H1 (cell line): ENCODE measurements around the gene PRKD1. TPM values are rescaled to one million over a fixed set of nuclear protein-coding genes. Genes with fewer than 3 reads are reported as not detected.

Experiments
- CTCF ChIA-PET: fragments of 300-600 bp; sonication (Branson Sonifier 250); formaldehyde crosslinking; loops from one replicate; lab custom pipeline; 2021; ENCODE audit not compliant: partially characterized antibody; lab: Charles Lee
- POLR2A ChIA-PET: fragments of 300-600 bp; sonication (Branson Sonifier 250); formaldehyde crosslinking; loops from one replicate; lab custom pipeline; 2021; ENCODE audit warnings: inconsistent platforms; ENCODE audit not compliant: partially characterized antibody; lab: Charles Lee
- DNase-seq, 2 experiments: peaks; one replicate each; pipeline versions ENCODE4 v3.0.0 to v3.0.0-alpha.2; 2010 to 2022; ENCODE audit warnings: low spot score in 2 of 2, low read depth in 1 of 2, mixed read lengths in 1 of 2
- FAIRE-seq: peaks from 2 replicates; lab custom pipeline; 2011; peaks lifted over from hg19 to GRCh38; lab: Jason Lieb, UNC
- H2AFZ ChIP-seq: 2 replicates; pipeline ENCODE4 v1.8.1; 2012; ENCODE audit warnings: low read length, inconsistent platforms
- H2AK5ac ChIP-seq: 2 replicates; pipeline ENCODE4 v1.6.1; 2013; ENCODE audit warnings: low read depth, low read length
- H2BK120ac ChIP-seq: replicated peaks from 2 replicates; pipeline ENCODE3; 2013; ENCODE audit warnings: low read depth, low read length, inconsistent platforms
- H2BK12ac ChIP-seq: 2 replicates; pipeline ENCODE4 v1.6.1; 2013; ENCODE audit warnings: low read depth, low read length
- H2BK15ac ChIP-seq: 2 replicates; pipeline ENCODE4 v1.6.1; 2013; ENCODE audit warnings: low read length
- H2BK20ac ChIP-seq: 2 replicates; pipeline ENCODE4 v1.6.1; 2013; ENCODE audit warnings: low read length
- H2BK5ac ChIP-seq: 2 replicates; pipeline ENCODE4 v1.6.1; 2013; ENCODE audit warnings: low read depth, low read length
- H3K14ac ChIP-seq: 2 replicates; pipeline ENCODE4 v1.6.1; 2013; ENCODE audit warnings: inconsistent platforms; ENCODE audit not compliant: insufficient read length
- H3K18ac ChIP-seq: 2 replicates; pipeline ENCODE4 v1.6.1; 2013; ENCODE audit warnings: low read length; ENCODE audit errors: extremely low read depth
- H3K23ac ChIP-seq: 2 replicates; pipeline ENCODE4 v1.6.1; 2013; ENCODE audit warnings: inconsistent platforms; ENCODE audit not compliant: insufficient read length
- H3K23me2 ChIP-seq: 2 replicates; pipeline ENCODE4 v1.6.1; 2013; ENCODE audit warnings: low read depth, low read length
- H3K27ac ChIP-seq: 2 replicates; pipeline ENCODE4 v1.6.1; 2011; ENCODE audit warnings: low read depth, low read length, inconsistent platforms
- H3K27me3 ChIP-seq, 4 experiments: replicated peaks in 1 of 4; 1 replicate in 1 of 4; 2 replicates in 3 of 4; pipeline versions ENCODE4 v1.6.1 to v1.8.1; 2011 to 2013; ENCODE audit warnings: low read length in 3 of 4, mild to moderate bottlenecking in 3 of 4, inconsistent platforms in 2 of 4, mixed read lengths in 2 of 4, moderate library complexity in 1 of 4; ENCODE audit not compliant: control insufficient read depth in 3 of 4, insufficient read depth in 3 of 4; ENCODE audit errors: extremely low read depth in 1 of 4
- H3K36me3 ChIP-seq, 4 experiments: 2 replicates each; pipeline versions ENCODE4 v1.6.1 to v1.8.1; 2011 to 2013; ENCODE audit warnings: mild to moderate bottlenecking in 4 of 4, low read length in 3 of 4, moderate library complexity in 2 of 4, control low read depth in 1 of 4, inconsistent platforms in 1 of 4; ENCODE audit not compliant: insufficient read depth in 4 of 4, control insufficient read depth in 2 of 4
- H3K4ac ChIP-seq: replicated peaks from 2 replicates; pipeline ENCODE3; 2013; ENCODE audit warnings: low read length, low read depth, mixed read lengths, inconsistent platforms; ENCODE audit not compliant: insufficient read length
- H3K4me1 ChIP-seq, 4 experiments: replicated peaks in 1 of 4; 1 replicate in 1 of 4; 2 replicates in 3 of 4; pipeline versions ENCODE4 v1.6.1 to v1.8.1; 2011 to 2013; ENCODE audit warnings: low read length in 3 of 4, inconsistent platforms in 2 of 4, mixed read lengths in 1 of 4; ENCODE audit not compliant: insufficient read depth in 4 of 4, control insufficient read depth in 3 of 4
- H3K4me2 ChIP-seq, 2 experiments: 2 replicates each; pipeline versions ENCODE4 v1.6.1 to v1.8.1; 2011 to 2013; ENCODE audit warnings: low read depth in 2 of 2, low read length in 2 of 2, control low read depth in 1 of 2, inconsistent platforms in 1 of 2, mild to moderate bottlenecking in 1 of 2; ENCODE audit not compliant: insufficient read depth in 1 of 2
- H3K4me3 ChIP-seq, 4 experiments: fragments of 200-600, 300-600 bp in 1 of 4; sonication (generic), shearing (Covaris generic), sonication (Bioruptor Twin) in 1 of 4; 2 replicates each; pipeline versions ENCODE4 v1.5.1 to v1.8.1; 2011 to 2016; ENCODE audit warnings: low read length in 4 of 4, low read depth in 3 of 4, control low read depth in 2 of 4, inconsistent platforms in 2 of 4, mild to moderate bottlenecking in 2 of 4, mixed read lengths in 1 of 4, moderate library complexity in 1 of 4; ENCODE audit not compliant: insufficient read depth in 2 of 4; ENCODE audit errors: extremely low read depth in 1 of 4
- H3K56ac ChIP-seq: replicated peaks from 2 replicates; pipeline ENCODE3; 2013; ENCODE audit warnings: low read depth, mild to moderate bottlenecking, mixed read lengths, low read length, inconsistent platforms; ENCODE audit not compliant: insufficient read length
- H3K79me1 ChIP-seq: 2 replicates; pipeline ENCODE4 v1.6.1; 2013; ENCODE audit warnings: low read depth, low read length, control low read depth
- H3K79me2 ChIP-seq, 2 experiments: 2 replicates each; pipeline versions ENCODE4 v1.6.1 to v1.8.1; 2012 to 2013; ENCODE audit warnings: low read length in 2 of 2, mild to moderate bottlenecking in 2 of 2, inconsistent platforms in 1 of 2; ENCODE audit not compliant: insufficient read depth in 2 of 2, control insufficient read depth in 1 of 2
- H3K9ac ChIP-seq, 4 experiments: replicated peaks in 1 of 4; 1 replicate in 1 of 4; 2 replicates in 3 of 4; pipeline versions ENCODE4 v1.6.1 to v1.8.1; 2011 to 2013; ENCODE audit warnings: low read depth in 3 of 4, low read length in 3 of 4, control low read depth in 2 of 4, mild to moderate bottlenecking in 2 of 4, moderate library complexity in 2 of 4, inconsistent platforms in 1 of 4; ENCODE audit errors: extremely low read depth in 1 of 4
- H3K9me3 ChIP-seq, 2 experiments: 2 replicates each; pipeline versions ENCODE4 v1.6.1 to v1.8.1; 2012 to 2013; ENCODE audit warnings: mild to moderate bottlenecking in 2 of 2, moderate library complexity in 2 of 2, control low read depth in 1 of 2, inconsistent platforms in 1 of 2, low read depth in 1 of 2, low read length in 1 of 2, mixed read lengths in 1 of 2; ENCODE audit not compliant: insufficient read depth in 2 of 2
- H4K20me1 ChIP-seq, 2 experiments: replicated peaks in 1 of 2; 2 replicates each; pipeline versions ENCODE3 to v1.8.1; 2011 to 2013; ENCODE audit warnings: inconsistent platforms in 2 of 2, low read length in 2 of 2, mild to moderate bottlenecking in 1 of 2; ENCODE audit not compliant: insufficient read depth in 2 of 2, control insufficient read depth in 1 of 2
- H4K5ac ChIP-seq: 2 replicates; pipeline ENCODE4 v1.6.1; 2013; ENCODE audit warnings: low read length, low read depth, mixed read lengths, inconsistent platforms; ENCODE audit not compliant: insufficient read length
- H4K8ac ChIP-seq: 2 replicates; pipeline ENCODE4 v1.8.0; 2013; ENCODE audit warnings: mild to moderate bottlenecking, moderate library complexity, low read length, inconsistent platforms; ENCODE audit not compliant: insufficient read depth; ENCODE audit errors: extremely low read depth
- H4K91ac ChIP-seq: replicated peaks from 2 replicates; pipeline ENCODE3; 2013; ENCODE audit warnings: low read length, mixed read lengths, inconsistent platforms; ENCODE audit not compliant: insufficient read length
- ASH2L ChIP-seq: fragments of 200-600, 300-600 bp; sonication (generic); IDR thresholded peaks from one replicate; pipeline ENCODE4 v1.7.1; 2017; ENCODE audit warnings: low read length
- CTCF ChIP-seq, 3 experiments: IDR thresholded peaks; 1 replicate in 2 of 3; 2 replicates in 1 of 3; pipeline versions ENCODE4 v1.5.1 to v1.6.1; 2011; ENCODE audit warnings: low read length in 3 of 3, mild to moderate bottlenecking in 3 of 3, inconsistent platforms in 2 of 3, low read depth in 1 of 3, moderate library complexity in 1 of 3; ENCODE audit not compliant: insufficient read depth in 1 of 3; ENCODE audit errors: control extremely low read depth in 1 of 3
- POLR2A ChIP-seq, 2 experiments: IDR thresholded peaks; 1 replicate in 1 of 2; 2 replicates in 1 of 2; pipeline ENCODE4 v1.6.1; 2011; ENCODE audit warnings: low read depth in 2 of 2, low read length in 2 of 2, mild to moderate bottlenecking in 2 of 2; ENCODE audit errors: control extremely low read depth in 1 of 2
- POLR2AphosphoS5 ChIP-seq: IDR thresholded peaks from 2 replicates; pipeline ENCODE4 v1.6.1; 2011; ENCODE audit warnings: low read depth, low read length
- RAD21 ChIP-seq, 2 experiments: IDR thresholded peaks in 1 of 2; conservative IDR thresholded peaks in 1 of 2; 2 replicates each; pipeline ENCODE4 v1.6.1; 2011; ENCODE audit warnings: low read depth in 2 of 2, low read length in 2 of 2, improper control_type of control experiment in 1 of 2, inconsistent platforms in 1 of 2, mild to moderate bottlenecking in 1 of 2, moderate library complexity in 1 of 2
- RFX5 ChIP-seq: IDR thresholded peaks from 2 replicates; pipeline ENCODE4 v1.6.1; 2011; ENCODE audit warnings: low read depth, low read length, improper control_type of control experiment, borderline replicate concordance
- SAP30 ChIP-seq: fragments of 300-600 bp; sonication (generic); IDR thresholded peaks from 2 replicates; pipeline ENCODE4 v1.7.1; 2012; ENCODE audit warnings: low read length, moderate library complexity, mild to moderate bottlenecking, inconsistent platforms; ENCODE audit not compliant: insufficient read depth, insufficient replicate concordance
- SIX5 ChIP-seq: IDR thresholded peaks from 2 replicates; pipeline ENCODE4 v1.6.1; 2011; ENCODE audit warnings: mild to moderate bottlenecking, low read depth, low read length
- TBP ChIP-seq: IDR thresholded peaks from 2 replicates; pipeline ENCODE4 v1.6.1; 2011; ENCODE audit warnings: low read depth, low read length, improper control_type of control experiment
- TCF12 ChIP-seq: IDR thresholded peaks from 2 replicates; pipeline ENCODE4 v1.6.1; 2011; ENCODE audit warnings: low read depth, mild to moderate bottlenecking, low read length
- polyA plus RNA-seq, 7 experiments: library from polyadenylated mRNA; depleted of rRNA in 3 of 7; stranded (reverse) in 5 of 7; unstranded in 2 of 7; fragments of >200 nt in 5 of 7; fragments of 200-250 nt in 2 of 7; gene quantifications; 1 replicate in 5 of 7; 2 replicates in 1 of 7; 4 replicates in 1 of 7; pipeline versions ENCODE4 v1.2.1 to v1.2.3, GENCODE V29; 2011 to 2013; ENCODE audit warnings: missing spikeins in 2 of 7, mixed read lengths in 2 of 7
- total RNA-seq: library from RNA; stranded (reverse); fragmentation: NEBNext Ultra II Directional; extraction: Animal tissue kit (Norgen Biotek cat#: 25700); gene quantifications from 2 replicates; pipeline ENCODE4 v1.2.1, GENCODE V29; 2021

PRKD1 gene
- total and polyA plus RNA-seq, 2 of the 8 experiments (the other 6 are each of a cell fraction or from before 2014, with no cell fraction given): 3.6 to 6.8 TPM

GRCh38 chr14:29800961-29801360, 126.7 kb downstream of the PRKD1 start:
- no peak overlapping the region for H2BK20ac ChIP-seq
- H4K91ac ChIP-seq: no peak overlapping the region
- no peaks in the 10 kb centered on the region for H4K20me1 ChIP-seq
- H4K8ac ChIP-seq: no peak overlapping the region
- H3K79me1 ChIP-seq: no peaks in the 10 kb centered on the region
- H3K4me1 ChIP-seq: peaks cover 0 to 7% (median 4%) of the 10 kb centered on the region in 4 experiments; a peak in 4 of 7 replicates
- no peak overlapping the region for H2BK12ac ChIP-seq
- H3K27me3 ChIP-seq: no peaks in the 10 kb centered on the region
- H3K4me2 ChIP-seq: no peak overlapping the region
- H2AFZ ChIP-seq: no peak overlapping the region
- no peak overlapping the region for H2BK5ac ChIP-seq
- no peaks in the 10 kb centered on the region for H3K36me3 ChIP-seq
- no peak overlapping the region for H3K56ac ChIP-seq
- TF ChIP-seq TCF12 (no peak), RAD21 (IDR thresholded peaks at IDR 0.05 in 1 of 2, conservative IDR thresholded peaks at IDR 0.05 in 1 of 2; ENCODE audit: low read depth in 2 of 2, low read length in 2 of 2) (peak in 1 of 2 experiments; percentile 14; a peak in 1 of 4 replicates), SAP30 (no peak), ASH2L (no peak), SIX5 (no peak), POLR2A (IDR thresholded peaks at IDR 0.05; ENCODE audit: control extremely low read depth in 1 of 2, low read depth in 2 of 2, low read length in 2 of 2) (no peak), POLR2AphosphoS5 (no peak), RFX5 (no peak), CTCF (IDR thresholded peaks at IDR 0.05; ENCODE audit: control extremely low read depth in 1 of 3, insufficient read depth in 1 of 3, low read depth in 1 of 3, low read length in 3 of 3) (peak in 2 of 3 experiments; percentile 6 to 31; a peak in 1 of 4 replicates), TBP (no peak)
- TF ChIP-seq, all 59 proteins: peak for 2
- Histone ChIP-seq H3K23me2 (no peaks in the 10 kb centered on the region), H2BK120ac (no peak overlapping the region), H3K18ac (no peak overlapping the region), H3K14ac (no peak overlapping the region), H3K9me3 (no peaks in the 10 kb centered on the region), H4K5ac (no peak overlapping the region), H3K79me2 (no peaks in the 10 kb centered on the region), H2AK5ac (no peak overlapping the region; the same call in 1 of the 2 replicates), H3K4ac (no peak overlapping the region), H3K27ac (no peak overlapping the region), H3K4me3 (no peak overlapping the region), H3K23ac (no peak overlapping the region), H3K9ac (no peak overlapping the region), H2BK15ac (no peak overlapping the region)
- ChIA-PET CTCF (interaction anchor here (0.6 to 1.8 kb wide), 13 partner anchors 8 to 251 kb away, joined by 3 to 4 read pairs (median 3); no protein-coding TSS in a partner anchor), POLR2A (no interaction called here)
- no peak for FAIRE-seq
- DNase-seq: no peak
